ENCODE data around the gene TMEM267.
A peak's percentile ranks its signal among the peaks of the same experiment; 100 is the strongest.
"Not testable (repeated sequence)": the region's sequence is repeated elsewhere in the genome, so short reads cannot be mapped to it uniquely, and the experiment has no call there.

TMEM267 gene, protein sequence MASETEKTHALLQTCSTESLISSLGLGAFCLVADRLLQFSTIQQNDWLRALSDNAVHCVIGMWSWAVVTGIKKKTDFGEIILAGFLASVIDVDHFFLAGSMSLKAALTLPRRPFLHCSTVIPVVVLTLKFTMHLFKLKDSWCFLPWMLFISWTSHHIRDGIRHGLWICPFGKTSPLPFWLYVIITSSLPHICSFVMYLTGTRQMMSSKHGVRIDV

DNA sequence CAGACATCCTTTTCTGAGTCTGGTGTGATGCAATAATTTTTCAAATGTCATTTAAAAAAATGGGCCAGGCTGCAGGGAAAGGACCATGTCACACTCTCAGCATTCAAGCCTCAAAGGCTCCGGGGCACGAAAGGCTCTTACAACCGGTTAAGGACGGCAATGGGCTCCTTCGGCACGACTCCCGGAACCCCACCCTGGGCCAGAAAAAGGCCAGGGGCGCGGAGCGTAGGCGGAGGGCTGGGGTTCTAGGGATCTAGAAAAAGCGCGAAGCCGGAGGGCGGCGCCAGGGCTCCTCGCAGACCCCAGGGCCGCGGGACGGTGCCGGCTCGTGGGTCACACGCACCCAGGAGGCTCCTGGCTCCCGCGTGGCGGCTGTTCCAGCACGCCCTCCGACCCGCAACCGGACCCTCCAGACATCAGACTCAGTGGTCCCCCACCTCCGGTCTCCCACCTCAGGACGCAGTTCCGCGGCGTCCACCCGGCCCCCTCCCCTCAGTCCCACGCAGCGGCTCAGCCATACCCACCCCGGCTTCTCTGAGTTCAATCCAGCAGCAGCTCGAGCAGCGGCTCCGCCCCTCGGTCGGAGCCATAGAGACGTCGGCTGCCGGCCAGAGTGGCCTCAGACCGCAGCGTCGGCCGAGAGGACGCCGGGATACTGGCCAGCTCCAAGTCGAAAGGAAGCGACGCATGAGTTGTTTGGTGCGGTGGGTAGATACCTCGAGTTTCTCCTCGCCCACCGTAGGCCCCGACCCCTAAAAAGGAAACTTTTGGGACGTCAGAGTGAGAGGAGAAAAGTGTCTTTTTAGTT is at the start of gene TMEM267:
TMEM267 (minus strand) TSS at position 568 of the 808 bp plus-strand sequence. CDS start 29,896 bp downstream, outside the sequence.
- peak; percentile 85 for DNase-seq

DNA sequence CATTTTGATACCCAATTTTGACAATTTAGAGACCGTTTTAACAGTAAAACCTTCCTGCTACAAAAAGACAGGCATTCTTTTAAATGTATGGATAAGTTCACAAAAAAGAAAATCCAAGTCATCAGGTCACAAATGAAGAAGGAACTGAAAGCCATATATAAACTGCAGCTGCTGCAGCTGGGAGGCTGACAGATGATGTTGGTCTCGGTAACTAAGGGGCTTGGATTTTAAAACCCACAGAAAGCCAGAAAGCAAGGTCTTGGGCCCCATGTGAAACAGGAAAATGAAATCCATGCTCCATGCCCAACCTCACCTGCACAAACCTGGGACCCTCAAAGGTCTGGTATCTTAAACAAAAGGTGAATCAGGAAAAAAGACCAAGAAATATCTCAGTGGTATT is 47.0 kb upstream of the TMEM267 start:
- DNase-seq: no peak

DNA sequence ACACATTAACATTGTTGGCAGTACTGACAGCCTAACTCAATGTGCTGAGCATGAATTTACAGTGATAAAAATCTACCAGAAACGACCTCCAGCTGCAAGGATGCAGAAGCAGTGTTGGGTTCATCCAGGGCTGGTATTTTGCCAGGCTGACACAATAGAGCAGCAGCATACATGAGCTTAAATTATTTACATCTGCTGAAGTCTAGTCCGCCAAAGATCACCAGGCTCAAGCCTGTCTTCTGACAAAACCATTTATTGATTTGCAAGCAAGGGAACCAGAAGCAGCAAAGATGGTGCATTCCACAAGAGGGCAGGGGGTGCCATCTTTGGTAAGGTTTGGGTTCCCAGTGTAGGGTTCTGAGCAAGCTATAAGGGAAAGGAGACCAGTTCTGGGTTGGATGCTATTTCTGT is 40.0 kb upstream of the TMEM267 start:
- DNase-seq: no peak

DNA sequence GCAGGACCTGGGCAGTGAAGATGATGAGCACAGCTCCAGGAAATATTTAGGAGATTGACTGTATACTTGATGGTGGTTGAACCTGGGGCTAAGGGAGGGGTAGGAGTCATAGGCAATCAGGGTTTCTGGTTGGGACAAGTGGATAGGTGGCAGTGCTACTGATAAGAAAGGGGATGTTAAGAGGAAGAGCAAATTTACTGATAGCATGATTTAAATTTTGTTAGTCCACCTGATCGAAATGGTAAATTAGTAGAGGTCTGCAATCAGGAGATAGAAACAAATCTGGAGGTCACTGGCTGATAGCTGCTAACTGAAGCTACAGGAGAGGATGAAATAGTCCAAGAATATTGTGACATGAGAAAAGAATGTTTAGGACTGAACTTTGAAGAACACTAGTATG is 37.0 kb upstream of the TMEM267 start:
- DNase-seq: no peak

DNA sequence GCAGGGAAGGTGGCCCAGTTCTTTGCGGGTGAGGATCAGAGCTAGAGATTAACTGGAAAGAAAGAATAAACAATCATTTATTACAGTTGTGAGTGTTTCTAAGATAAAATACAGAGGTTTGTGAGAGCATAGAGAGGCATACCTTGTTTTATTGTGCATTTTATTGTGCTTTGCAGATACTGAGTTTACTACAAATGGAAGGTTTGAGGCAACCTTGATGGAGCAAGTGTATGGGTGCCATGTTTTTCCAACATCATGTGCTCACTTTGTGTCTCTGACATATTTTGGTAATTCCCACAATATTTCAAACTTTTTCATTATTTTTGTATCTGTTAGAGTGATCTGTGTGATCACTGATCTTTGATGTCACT is 32.0 kb upstream of the TMEM267 start:
- no peak for DNase-seq

DNA sequence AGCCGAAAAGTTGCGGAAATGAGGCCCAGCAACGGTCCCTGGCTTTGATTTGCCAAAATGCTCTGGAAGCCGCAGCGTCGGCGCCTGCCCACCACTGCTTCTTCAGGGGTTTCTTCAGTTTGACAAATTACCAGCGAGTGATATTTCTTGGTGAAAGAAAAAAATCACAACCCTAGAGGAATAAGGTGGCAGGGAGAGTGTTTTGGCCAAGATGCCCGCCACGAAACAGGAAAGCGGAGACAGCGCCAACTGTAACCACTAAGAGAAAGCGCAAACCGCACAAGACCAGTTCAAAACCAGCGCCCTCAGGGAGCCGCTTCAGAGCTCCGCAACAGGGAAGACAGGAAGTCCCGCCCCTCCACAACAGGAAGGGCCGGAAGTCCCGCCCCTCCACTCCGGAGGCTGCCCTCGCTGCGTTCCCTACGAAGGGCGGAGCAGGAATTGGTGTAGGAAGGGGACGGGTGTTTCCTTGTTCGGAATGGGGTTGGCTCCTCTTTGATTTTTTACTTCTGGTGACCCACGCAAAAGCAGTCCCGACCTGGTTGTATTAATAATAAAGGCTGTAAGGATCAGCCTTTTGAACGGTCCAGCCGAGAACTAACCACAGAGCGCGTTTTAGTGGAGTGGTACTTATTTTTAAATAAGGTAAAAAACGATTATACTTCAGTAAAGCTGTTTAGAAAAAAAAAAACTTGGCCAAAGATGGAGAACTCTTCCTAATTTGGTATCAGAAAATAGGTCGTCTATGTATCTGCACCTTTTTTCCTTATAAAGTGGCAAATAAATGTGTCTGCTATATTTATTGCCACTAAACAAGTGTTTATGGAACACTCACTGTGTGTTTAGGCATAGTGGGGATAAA is 31.4 kb upstream of the TMEM267 start, which contains the start of gene C5orf34:
C5orf34 (minus strand) TSS at position 333 of the 862 bp plus-strand sequence. CDS start 5,809 bp downstream, outside the sequence.
- peak; percentile 98 for DNase-seq

DNA sequence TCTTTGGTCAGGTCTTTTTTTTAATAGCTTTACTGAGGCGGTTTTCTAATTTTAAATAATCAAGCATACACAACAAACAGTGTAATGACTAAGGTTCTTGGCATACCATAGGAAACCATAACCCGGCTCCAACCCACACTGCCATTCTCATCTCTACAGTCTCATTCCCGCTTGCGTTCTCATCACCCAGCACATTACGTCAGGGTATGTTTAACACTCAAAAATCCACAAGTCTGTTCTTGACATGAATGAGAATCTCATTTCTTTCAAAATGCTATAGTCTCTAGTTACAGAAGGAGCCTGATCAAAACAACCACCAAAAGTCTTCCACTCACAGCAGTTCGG is 30.8 kb upstream of the TMEM267 start:
- DNase-seq: peak; percentile 42

DNA sequence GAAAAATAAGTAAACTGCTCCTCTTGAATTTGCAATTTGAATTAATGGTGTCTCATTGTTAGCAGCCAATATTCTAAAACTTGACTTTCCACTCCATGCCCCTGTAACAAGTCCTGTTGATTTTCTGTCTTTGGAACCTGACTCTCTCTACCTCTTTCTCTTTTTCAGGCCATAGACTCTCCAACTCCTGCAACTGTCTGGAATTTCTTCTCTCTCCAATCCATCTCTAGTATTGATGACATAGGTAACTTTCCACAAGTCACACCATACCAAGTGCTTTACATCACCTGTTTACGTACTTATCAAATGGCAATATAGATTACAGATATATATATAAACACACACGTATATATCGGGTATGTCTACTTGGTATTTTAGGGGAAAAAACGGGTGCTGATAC is 30.4 kb upstream of the TMEM267 start:
- no peak for DNase-seq

DNA sequence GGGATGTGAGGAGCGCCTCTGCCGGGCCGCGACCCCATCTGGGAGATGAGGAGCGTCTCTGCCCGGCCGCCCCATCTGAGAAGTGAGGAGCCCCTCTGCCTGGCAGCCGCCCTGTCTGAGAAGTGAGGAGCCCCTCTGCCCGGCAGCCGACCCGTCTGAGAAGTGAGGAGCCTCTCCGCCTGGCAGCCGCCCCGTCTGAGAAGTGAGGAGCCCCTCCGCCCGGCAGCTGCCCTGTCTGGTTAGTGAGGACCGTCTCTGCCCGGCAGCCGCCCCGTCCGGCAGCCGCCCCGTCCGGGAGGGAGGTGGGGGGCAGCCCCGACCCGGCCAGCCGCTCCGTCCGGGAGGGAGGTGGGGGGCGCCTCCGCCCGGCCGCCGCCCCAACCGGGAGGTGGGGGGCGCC is 27.4 kb upstream of the TMEM267 start:
- DNase-seq: not testable (repeated sequence)

DNA sequence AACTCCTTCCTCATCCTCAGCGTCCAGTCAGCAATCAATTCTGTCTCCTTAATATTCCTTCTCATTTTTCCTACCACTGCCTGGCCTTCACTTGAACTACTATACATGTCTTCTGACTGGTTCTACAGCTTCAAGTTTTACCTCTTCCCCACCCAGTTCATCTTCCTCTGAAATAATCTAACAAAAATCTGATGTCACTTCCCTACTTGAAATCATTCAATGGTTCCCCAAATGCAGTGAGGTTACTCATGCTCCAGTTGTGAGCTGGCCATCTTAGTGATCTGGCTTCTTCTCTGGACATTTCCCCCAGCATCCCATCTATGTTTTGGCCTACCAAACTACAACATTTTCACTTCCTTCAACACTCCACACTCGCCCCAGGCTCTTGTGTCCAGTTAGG is 14.9 kb upstream of the TMEM267 start:
- DNase-seq: no peak

DNA sequence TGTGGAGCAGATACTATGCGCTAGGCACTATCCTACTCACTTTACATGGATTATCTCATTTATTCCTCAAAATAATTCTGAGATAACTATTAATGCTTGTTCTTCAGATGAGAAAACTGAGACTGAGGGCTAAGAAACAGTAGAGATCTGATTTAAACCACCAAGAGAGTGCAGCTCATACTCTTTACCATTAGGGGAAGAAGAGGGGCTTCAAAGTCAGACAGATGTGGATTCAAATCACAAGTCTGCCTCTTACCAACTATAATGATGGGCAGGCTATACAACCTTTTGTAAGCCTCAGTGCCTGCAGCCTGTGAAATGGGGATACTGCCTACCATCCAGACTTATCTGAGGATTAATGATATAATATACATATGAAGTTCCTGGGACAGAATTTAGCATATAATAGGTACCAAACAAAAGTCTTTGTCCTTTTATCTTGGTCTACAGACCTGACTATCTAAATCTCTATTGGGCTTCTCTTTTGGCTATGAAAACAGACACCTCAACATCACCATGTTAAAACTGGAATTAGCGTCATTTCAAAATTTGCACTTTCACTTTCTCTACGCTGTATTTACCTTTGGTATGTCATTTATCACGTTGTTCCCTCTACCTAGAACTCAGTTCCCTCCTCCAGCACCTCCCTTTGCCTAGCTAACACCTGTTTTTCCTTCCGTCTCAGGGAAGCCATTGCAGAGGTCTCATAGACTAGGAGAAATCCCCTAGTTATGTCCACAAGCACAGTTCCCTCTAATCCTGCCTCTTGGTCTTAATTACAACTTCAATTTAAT is 13.8 kb upstream of the TMEM267 start:
- no peak for DNase-seq

DNA sequence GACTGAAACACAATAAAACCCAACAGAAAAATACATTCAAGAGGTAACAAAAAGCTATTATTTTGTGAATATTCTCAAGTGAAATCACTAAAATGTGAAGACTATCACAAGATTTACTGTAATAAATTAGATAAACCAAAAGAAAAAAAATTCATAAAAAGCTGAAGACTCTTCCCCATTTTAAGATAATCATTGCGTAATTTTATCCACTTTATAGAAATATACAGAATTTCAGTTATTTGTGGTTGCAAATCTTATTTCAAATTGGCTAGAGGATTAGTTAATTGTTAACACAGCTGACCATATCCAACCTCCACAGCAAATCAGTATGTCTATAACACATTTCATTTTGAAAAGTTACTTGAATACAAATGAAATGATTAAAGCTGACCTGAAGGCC is 7.7 kb upstream of the TMEM267 start:
- no peak for DNase-seq

DNA sequence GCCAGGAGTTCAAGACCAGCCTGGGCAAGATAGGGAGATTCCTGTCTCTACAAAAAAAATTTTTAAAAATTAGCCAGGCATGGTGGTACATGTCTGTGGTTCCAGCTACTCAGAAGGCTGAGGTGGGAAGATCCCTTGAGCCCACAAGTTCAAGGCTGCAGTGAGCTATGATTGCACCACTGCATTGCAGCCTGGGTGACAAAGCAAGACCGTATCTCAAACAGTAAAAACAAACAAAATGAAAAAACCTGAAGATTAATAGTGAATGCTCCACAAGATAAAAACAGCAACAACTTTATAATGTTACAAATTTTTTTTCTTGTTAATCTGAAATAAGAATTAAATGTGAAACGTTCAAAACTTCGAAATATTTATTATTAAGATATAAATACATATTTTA is 2.7 kb upstream of the TMEM267 start:
- DNase-seq: no peak

DNA sequence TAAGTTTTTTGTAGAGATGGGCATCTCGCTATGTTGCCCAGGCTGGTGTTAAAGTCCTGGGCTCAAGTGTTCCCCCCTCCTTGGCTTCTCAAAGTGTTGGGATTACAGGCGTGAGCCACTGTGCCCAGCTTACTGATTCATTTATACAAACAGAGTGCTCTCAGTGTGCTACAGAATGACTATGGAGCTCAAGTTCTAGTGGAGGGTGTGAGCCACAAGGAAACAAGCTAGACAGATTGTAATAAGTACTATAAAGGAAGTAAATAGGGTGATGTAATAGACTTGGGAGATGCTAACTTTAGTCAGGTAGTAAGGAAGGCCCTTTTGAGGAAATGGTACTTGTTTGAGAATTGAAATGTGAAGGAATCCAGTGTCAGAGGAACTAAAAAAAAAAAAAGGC is 1.7 kb upstream of the TMEM267 start:
- no peak for DNase-seq

DNA sequence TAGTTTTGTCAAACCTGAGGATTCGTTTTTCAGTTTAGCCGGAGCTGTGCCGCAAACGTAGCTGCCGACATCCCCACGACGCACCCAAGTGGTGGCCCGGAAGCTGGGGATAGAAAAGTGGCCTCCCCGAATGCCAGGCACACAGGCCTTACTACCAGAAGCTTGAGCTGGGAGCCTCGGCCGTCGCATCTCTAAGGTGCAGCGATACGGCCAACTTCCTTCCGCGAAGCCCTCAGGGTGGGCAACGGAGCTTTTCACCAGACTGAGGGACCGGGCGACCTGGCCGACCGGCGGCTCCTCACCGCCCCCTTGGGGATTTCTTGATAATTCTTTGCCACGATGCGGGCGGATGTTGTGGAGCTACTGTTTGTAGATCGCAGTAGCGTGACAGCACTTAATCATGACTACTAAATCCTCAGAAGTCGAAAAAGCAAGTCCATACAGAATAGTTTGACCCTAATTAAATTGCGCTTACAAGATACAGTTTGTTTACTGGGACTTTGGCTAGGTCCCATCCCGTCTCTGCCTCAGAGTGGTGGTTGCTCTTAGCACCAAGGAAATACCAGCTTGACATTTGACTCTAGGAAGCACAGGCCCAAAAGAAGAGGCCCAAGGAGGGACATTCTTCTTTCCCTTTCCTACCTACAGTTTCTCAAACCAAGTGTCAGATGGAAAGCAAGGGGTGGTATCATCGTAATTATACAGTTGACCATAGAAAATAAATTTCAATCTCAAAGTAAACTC is 613 bp upstream of the TMEM267 start:
- peak; percentile 80 for DNase-seq

DNA sequence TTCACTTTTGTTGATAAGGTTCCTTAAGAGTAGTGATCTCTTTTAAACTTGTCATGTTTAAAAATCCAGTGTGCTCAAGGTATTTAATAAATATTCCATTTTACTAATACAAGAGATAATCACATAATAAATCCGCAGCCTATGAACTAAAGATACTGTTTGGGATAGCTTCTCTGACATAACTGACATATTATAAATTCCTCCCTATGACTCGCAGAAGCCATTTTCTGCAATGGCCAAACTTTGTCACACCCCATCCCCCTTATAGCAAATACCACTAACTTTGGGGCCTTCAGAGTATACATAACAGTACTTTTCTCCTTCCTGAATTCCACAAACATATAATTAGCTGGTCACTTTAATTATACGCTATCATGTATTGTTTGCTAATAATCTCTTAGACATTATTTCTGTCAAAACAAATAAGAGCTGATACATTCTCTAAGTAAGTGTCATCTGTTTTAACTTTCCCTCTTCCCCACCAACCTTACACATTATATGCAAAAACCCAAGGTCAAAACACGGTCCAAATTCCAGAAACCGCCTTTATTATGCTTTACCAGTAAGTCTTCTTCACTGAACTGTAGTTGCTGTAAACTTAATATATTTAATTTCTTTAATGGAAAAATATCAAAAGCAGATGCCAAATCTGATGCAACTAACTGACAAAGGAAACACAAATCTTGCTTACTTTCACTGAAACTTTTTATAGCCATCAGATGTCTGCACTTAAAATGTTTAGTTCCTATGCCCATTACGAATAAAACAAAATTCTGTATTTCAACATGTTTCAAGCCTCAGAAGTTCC is 971 bp downstream of the TMEM267 start:
- DNase-seq: no peak

DNA sequence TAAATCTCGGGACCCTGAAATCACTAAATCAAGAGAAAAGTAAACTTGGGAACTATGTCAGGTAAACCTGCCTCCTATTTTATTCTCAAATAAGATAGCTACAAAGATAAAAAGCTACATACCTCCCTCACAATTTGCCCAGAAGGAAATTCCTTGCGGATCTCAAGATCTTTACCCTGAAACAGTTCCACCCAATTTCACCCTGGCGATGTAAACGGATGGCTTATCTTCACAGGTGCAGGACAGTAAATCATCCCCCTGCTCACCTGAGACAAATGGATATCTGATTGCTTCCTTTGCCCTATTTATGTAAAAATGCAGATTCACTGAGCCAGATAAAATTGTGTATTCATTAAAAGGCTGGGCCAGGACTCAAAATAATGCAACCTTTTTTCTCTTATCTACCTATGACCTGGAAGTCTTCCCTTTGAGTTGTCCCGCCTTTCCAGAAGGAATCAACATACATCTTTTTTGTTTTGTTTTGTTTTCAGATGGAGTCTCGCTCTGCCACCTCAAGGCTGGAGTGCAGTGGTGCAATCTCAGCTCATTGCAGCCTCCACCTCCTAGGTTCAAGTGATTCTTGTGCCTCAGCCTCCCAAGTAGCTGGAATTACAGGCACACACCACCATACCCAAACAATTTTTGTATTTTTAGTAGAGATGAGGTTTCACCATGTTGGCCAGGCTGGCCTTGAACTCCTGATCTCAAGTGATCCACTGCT is 13.8 kb downstream of the TMEM267 start:
- no peak for DNase-seq

DNA sequence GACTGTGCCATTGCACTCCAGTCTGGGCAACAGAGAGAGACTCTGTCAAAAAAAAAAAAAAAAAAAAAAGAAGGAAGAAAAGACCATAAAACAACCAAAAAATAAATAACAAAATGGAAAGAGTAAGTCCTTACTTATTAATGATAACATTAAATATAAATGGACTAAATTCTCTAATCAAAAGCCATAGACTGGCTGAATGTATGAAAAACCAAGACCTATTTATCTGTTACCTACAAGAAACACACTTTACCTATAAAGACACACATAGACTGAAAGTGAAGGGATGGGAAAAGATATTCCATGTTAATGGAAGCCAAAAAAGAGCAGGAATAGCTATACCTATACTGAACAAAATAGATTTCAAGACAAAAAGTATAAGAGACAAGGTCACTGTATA is 16.6 kb downstream of the TMEM267 start:
- DNase-seq: no peak

DNA sequence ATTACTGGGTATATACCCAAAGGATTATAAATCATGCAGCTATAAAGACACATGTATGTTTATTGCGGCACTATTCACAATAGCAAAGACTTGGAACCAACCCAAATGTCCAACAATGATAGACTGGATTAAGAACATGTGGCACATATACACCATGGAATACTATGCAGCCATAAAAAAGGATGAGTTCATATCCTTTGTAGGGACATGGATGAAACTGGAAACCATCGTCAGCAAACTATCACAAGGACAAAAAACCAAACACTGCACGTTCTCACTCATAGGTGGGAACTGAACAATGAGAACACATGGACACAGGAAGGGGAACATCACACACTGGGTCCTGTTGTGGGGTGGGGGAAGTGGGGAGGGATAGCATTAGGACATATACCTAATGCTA is 18.2 kb downstream of the TMEM267 start:
- not testable (repeated sequence) for DNase-seq

DNA sequence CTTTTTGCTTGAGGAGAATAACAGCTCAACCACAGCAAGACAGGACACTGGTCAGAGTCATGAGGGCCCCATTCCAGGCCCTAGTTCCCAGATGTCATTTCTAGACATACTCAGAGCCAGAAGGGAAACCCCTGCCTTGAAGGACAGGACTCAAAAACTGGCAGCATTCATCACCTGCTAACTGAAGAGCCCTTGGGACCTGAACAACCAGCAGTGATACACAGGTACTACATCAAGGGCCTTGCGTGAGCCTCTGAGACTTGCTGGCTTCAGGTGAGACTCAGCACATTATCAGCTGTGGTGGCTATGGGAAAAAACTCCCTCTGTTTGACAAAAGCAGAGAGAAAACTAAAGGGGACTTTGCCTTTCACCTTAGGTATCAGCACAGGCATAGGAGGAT is 22.6 kb downstream of the TMEM267 start:
- no peak for DNase-seq

Data from NCI-H2107 (cell line).